ENCODE measurements around the gene ANAPC5.
A peak's percentile ranks its signal among the peaks of the same experiment; 100 is the strongest.
"Not testable (repeated sequence)": the region's sequence is repeated elsewhere in the genome, so short reads cannot be mapped to it uniquely, and the experiment has no call there.

ANAPC5 gene

DNA sequence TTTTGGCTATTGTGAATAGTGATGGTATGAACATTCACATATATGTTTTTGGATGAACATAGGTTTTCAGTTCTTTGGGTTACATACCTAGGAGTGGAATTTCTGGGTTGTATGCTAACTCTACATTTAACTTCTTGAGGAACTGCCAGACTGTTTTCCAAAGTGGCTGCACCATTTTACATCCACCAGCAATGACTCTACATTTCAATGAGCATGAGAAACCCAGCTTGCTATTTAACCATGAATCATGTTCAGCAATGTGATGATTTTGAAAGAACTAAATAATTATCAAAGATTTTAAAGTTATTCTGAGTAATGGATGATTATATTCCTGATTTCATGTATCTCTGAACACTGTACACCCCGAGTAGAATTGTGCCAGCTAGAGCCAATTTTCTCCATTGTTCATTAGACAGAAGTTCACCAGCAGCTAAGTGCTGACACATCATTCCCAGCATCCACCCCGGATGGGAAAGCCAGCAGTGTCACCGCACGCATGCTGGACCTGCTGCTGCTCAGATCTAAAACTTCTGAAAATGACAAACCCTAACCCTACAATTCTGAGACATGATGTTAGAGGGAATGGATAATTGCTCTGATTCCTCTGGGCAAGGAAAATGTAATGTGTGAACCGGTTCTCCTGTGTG lies 13.3 kb upstream of the ANAPC5 start:
- no peak for DNase-seq (ENCODE audit: low read depth)

DNA sequence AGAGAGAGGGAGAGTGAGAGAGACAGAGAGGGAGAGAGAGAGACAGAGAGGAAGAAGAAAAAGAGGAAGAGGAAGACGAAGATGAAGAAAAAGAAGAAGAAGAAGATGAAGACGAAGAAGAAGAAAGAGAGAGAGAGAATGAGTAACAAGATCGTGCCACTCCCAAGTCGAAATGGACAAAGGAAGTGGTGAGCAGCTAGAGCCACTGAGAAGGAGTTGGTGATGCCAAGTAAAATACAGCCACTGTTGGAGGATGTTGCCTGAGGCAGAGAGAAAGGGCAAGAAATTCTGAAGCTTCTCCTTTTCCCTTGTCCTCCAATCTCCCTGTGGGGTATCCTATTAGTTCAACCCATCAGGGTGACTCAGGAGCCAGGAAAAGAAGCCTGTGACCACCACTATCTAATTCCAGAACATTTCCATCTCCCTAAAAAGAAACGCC lies 12.5 kb upstream of the ANAPC5 start:
- no peak for DNase-seq (ENCODE audit: low read depth)

DNA sequence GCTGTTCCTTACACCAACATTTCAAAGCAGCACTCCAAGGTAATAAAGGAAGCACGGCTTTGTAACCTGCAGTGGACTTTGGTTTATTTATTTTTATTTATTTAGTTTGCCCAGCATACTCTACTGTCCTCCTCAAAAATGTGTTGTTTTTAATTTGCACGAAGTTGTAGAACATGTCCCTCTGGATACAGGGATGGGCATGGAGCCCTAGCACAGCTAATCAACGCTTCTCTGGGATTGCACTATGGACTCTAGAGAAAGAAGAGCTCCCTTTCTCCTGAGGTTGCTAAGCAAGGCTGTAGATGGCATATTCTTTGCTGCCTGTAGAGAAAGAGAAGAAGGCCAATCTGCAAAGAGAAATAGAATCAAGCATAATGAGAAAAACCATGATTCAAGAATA lies 5.9 kb upstream of the ANAPC5 start:
- no peak for DNase-seq (ENCODE audit: low read depth)

DNA sequence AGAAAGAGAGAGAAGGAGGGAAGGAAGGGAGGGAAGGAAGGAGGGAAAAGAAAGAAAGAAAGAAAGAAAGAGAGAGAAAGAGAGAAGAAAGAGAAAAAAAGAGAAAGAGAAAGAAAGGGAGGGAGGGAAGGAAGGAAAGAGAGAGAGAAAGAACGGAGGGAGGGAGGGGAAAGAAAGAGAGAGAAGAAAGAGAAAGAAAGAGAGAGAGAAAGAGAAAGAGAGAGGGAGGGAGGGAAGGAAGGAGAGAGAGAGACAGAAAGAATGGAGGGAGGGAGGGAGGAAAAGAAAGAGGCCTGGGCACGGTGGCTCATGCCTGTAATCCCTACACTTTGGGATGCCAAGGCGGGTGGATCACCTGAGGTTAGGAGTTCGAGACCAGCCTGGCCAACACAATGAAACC lies 5.1 kb upstream of the ANAPC5 start:
- no peak for DNase-seq (ENCODE audit: low read depth)

DNA sequence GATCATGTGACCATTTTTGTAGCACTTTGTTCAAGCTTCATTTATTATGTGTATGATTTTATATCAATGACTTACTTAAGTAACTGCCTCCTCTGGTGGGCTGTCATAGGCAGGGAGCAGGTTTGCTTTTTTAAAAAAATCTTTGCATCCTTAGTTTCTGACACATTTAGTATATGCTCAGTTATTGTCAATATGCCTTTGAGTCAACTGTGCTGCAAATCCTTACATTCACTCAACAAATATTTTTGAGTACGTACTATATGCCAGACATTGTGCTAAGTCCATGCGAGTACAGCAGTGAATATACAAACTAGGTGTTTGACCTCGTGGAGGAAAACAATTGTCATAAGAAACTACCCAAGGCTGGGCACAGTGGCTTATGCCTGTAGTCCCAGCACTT lies 4.4 kb upstream of the ANAPC5 start:
- DNase-seq (ENCODE audit: low read depth) = no peak

DNA sequence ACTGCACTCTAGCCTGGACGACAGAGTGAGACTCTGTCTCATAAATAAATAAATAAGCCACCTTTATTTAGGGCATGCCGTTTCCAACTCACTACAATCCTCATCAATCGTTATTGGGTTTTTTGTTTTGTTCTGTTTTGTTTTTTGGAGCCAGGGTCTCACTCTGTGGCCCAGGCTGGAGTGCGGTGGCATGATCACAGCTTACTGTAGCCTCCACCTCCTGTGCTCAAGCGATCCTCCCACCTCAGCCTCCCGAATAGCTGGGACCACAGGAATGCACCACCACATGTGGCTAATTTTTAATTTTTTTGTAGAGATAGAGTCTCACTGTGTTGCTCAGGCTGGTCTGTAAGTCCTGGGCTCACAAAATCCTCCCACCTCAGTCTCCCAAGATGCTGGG lies 3.6 kb upstream of the ANAPC5 start:
- no peak for DNase-seq (ENCODE audit: low read depth)

DNA sequence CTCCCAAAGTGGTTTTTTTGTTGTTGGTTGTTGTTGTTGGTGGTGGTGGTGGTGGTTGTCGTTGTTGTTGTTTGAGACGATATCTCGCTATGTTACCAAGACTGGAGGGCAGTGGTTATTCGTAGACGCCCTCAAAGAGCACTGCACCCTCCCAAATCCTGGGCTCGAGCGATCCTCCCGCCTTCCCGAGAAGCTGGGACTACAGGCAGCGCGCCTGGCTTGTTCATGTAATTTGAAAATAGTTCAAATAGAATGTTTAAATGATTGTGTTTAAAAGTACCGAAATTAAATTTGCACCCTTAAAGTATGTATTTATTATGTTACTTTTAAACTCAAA lies 439 bp upstream of the ANAPC5 start:
- peak; percentile 16 for DNase-seq (ENCODE audit: low read depth)

DNA sequence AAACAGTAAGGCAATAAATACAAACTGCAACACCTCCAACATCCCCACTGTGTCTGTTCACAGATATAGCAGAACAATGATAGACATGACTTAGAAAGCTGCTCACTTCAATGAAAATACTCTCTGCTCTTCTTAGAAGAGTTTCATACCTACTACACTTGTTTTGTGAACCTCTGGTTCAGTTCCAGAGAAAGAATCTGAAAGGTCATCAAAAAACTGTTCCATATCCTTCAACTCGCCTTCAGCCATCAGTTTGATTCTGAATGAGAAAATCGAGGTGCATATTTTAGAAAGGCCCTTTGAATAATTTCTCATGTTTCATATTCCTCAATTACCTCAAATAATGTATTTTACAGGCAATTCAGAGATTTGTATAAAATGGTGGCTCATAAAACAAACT lies 5.5 kb downstream of the ANAPC5 start:
- no peak for DNase-seq (ENCODE audit: low read depth)

DNA sequence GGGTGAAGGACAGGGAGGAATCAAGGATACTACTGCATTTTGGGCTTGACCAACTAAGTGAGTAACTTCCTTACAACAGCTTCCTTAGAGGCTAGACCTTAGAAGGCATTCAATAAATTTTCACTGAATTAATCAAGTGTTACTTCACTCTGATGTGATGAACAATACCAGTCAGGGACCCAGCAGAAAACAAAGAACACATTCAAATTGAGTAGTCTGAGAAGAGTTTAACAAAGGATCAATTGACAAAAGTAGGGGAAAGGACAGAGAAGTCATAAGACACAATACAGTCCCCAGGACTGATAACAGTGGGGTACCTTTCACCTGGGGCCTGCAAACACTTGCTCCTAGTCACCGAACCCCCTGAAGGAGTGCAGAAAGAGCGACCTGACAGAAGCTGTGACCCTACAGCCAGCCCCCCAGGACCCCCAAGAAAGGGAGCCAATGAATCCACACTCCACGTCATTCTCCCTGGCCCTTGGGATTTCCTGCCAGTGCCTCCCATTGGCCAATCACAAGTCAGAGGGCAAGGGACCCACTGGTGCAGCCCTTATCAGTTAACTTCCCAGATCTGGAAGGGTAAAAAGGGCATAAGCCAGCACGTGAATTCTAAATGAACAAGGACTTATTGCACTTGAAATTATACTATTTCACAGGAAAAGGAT lies 6.9 kb downstream of the ANAPC5 start:
- DNase-seq (ENCODE audit: low read depth) = no peak

DNA sequence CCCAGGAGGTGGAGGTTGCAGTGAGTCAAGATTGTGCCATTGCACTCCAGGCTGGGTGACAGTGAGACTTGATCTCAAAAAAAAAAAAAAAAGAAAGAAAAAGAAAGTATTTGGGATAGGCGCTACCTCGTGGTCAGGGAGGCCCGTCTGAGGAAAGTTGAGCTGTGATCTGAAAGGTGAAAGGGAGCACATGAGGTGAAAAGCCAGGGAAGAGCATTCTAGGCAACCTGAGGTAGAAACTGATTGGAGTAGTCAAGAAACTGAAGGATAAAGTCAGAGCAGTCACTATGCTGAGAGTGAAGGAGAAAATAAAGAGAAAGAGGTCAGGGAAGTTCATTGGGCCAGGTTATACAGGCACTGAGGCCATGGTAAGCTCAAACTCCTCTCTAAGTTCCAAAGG lies 7.7 kb downstream of the ANAPC5 start:
- no peak for DNase-seq (ENCODE audit: low read depth)

DNA sequence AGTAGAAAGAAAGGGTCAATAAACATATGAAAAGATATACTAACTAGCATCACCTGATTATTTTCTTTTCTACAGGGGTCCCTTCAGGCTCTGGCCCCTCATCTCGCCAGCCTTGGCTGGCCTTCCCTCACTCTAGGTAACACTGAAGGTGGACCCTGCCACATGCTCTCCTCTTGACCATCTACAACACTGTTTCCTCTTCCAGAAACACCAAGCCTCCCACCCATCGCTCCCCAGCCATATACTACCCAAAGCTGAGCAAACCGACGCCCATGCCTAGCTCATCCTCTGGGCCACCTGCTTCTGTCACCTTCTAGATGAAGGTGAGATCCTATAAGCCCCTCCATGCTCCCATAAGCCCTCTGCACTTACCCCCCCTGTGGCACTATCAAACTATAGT lies 14.8 kb downstream of the ANAPC5 start:
- DNase-seq (ENCODE audit: low read depth) = no peak

DNA sequence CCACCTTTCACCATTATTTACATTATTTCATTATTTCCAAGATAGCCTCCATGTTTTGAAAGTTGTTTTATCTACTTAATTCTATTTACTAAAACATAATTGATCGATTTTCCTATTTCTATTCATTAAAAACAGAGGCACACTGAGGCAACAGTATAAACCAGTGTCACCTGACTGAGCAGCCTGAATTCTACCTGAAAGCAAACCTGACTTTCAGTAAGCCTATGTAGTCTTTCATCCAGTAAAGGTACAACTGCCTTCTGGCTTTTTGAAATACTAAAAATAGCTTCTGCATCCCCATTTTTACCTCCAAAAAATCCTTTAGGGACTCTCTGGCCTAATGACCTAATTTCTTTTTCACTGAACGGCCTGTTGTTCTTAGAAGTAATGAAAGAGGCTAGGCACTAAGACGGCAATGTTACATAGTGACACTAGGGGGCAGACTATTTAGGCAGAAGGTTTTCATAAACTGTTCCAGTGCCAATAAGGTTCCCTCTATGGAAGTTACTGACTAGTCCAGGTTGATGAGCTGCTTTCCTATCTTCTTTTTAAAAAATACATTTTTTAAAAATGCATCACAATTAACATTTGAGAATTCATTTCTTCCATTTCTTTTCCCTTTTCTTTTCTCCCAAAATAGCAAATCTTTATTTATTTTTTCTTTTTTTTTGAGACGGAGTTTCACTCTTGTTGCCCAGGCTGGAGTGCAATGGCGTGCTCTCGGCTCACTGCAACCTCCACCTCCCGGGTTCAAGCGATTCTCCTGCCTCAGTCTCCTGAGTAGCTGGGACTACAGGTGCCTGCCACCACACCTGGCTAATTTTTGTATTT lies 17.5 kb downstream of the ANAPC5 start:
- DNase-seq (ENCODE audit: low read depth) = peak; percentile 10

DNA sequence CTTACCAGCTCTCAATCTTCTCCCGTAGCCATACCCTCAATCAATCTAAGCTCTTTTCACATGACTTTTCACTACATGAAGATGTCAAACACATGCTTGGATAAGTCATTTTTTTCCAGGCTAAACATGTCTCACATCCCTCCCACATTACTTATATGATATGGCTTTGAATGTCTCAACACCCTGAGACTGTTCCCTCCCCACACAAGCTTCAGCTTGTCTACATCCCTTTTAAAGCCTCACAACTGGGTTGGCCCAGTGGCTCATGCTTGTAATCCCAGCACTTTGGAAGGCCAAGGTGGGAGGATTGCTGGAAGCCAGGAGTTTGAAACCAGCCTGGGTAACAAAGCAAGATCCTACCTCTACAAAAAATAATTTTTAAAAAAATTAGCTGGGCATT lies 18.5 kb downstream of the ANAPC5 start:
- DNase-seq (ENCODE audit: low read depth) = no peak

DNA sequence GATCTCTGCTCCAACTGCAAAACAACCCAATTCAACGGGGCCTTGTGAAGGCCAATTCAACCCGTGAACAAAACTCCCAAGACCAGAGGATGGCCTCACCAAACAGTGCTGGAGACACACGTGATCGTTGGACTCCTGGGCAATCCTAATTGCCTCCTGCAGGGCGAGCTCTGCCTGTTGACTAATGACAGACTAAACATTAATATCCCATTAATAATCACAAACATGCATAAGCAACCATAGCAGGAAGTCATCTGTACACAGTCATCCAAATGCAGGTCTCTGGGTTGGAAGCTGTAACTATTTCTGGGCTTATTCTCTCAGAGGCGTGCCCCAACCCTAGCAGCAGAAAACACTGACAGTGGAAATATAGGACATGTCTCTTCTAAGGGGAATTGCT lies 21.0 kb downstream of the ANAPC5 start:
- no peak for DNase-seq (ENCODE audit: low read depth)

DNA sequence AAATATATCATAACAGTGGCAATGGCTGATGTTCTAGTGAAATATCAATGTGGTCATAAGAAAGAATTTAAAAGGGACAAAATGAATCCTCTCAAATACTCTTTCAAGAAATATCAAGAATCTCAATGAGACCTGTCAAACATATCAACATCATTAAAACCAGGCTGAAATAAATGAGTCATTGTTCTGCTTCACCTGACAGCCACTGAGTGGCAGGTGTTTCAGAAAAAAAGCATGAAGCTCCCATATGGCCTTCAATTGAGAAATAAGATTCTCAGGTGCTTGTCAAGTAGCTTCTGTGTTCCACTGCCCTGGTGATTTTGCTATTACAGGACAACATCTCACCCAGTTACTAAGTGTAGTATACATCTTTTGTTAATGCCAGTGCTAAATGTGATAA lies 21.5 kb downstream of the ANAPC5 start:
- no peak for DNase-seq (ENCODE audit: low read depth)

DNA sequence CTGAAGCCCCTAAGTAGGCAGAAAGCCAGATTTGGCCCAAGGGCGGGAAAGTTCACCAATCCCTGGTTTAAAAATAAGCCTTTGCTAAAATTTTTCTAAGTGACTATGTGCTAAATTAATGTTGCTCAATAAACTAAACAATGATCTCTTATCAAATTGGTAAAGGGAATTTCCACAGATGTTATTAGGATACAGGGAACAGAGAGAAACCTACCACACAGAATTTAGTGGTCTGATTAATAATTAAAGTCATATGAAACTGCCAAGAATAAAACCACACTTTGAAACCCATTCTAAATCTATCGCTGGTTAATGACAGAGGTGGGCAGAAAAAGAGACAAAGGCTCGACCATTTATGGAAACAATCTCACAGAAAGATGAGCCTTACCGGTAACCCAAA lies 22.0 kb downstream of the ANAPC5 start:
- no peak for DNase-seq (ENCODE audit: low read depth)

DNA sequence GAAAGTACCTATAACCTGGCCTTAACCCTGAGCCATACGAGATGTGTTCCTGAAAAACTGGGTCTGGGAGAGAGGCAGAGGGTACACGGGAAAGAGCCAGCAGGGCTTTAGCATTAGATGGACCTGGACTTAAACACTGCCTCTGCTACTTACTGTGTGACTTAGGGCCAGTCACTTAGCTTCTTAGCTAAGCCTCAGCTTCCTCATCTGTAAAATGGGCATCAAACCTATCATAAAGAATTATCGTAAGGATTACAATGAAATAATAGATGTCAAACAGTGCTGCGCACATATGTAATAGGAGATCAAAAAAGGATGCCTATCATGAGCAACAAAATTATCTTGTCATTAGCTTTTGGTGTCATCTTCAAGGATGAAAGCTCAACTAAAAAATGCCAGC lies 23.6 kb downstream of the ANAPC5 start:
- DNase-seq (ENCODE audit: low read depth) = no peak

DNA sequence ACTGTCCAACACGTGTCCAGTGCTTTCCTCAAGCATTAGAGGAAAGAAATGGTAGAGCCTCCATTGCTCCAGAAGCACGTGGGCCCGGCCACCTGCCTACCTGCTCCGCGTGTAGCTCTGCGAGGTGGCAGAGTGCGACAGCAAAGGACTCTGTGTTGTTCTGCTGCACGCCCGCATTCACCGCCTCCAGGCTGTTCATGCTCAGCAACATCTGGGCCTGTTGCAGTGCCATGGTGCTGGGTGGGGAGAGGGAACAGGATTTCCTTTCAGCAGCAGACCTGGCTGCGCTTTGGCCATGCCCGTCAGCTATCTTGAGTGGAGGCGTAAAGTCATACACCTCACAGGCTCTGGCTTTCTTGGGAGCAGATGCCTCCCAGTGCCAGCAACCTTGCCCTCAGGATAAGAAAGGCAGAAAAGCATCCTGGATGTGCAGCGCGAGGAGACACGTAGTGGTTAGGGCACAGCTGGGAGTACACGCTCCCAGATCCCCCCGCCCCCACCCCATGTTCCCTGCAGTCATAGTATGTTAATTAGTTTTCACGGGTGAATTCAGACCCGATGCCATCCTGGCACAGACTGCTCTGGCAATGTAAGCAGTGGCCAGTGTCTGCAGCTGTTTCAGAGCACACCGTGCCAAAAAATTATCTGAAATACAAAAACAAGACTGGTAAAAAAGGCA lies 25.1 kb downstream of the ANAPC5 start:
- no peak for DNase-seq (ENCODE audit: low read depth)

DNA sequence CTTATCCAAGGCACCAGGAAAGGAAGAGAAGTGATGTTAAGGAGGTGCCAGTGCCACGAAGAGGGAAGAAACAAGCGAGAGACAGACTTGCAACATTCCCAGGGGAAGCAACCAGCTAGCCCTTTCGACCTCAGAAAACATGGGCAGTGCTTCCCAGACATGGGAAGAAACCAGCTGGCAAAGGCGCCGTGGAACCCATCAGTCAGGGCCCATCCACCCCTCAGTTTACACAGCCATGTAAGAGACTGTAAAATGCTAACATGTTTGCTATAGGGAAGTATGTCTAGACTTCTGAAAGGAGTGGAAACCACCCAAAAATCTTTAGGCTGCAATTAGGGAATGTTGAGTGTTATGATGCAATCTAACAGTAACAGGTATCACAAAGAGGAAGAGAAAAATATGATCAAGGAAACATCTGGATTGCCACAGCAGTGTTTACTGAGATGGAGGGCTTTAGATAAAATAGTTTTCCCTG lies 26.3 kb downstream of the ANAPC5 start:
- no peak for DNase-seq (ENCODE audit: low read depth)

DNA sequence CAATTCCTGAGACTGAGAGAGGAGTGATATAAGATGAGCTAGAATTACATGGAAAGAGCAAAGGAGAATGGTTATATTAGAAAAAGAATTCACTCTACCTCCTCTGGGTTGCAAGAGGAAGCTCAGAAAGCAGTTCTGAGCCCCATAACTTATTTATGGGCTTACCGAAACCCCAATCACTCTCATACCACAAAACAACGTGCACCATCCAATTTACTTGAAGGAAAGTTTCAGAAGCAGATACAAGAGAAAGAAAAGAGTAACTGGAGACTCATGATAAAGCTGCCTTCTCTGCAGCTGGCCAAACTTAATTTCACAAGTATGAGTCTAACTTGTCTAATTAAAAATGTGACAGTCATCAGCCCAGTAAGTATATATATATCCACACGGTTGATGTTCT lies 28.3 kb downstream of the ANAPC5 start:
- DNase-seq (ENCODE audit: low read depth) = no peak

DNA sequence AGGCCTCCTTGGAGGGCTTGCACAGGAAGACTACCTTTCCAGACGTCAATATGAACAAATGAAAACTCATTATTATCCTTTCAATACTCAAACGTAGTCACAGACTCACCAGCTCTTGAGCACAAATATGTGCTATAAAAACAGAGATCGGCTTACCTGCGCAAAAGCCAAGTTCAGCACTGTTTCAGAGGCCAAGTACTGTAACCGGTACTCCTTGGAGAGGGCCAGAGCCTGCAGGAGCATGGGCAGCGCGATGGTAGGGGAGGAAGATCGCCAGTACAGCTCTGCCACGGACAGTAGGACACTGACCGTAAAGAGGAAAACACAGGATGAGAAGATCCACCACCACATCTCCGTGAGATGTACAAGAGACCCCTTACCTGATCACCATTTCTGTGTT lies 34.1 kb downstream of the ANAPC5 start:
- DNase-seq (ENCODE audit: low read depth) = no peak

DNA sequence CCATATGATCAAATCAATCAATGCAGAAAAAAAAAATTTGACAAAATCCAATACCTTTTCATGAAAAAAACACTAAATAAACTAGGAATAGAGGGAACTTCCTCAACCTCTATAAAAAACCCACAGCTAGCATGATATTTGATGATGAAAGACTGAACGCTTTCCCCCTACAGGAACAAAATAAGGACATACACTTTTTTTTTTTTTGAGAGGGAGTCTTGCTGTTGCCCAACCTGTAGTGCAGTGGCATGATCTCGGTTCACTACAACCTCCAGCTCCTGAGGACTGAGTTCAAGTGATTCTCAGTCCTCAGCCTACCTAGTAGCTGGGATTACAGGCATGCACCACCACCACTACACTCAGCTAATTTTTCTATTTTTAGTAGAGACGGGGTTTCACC lies 37.8 kb downstream of the ANAPC5 start:
- no peak for DNase-seq (ENCODE audit: low read depth)

DNA sequence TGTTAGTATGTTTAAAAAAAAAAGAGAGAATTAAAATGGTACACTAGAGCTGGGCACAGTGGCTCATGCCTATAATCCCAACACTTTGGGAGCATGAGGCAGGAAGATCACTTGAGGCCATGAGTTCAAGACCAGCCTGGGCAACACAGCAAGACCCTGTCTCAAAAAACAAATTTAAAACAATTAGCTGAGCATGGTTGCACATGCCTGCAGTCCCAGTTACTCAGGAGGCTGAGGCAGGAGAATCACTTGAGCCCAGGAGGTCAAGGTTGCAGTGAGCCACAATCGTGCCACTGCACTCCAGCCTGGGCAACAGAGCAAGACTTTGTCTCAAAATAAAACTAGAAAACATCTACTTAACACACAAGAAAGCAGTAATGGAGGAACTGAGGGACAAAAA lies 42.0 kb downstream of the ANAPC5 start:
- DNase-seq (ENCODE audit: low read depth) = not testable (repeated sequence)
